AG08396 (cell line): ENCODE measurements around the gene SLC38A2.
A peak's percentile ranks its signal among the peaks of the same experiment; 100 is the strongest.
"Not testable (repeated sequence)": the region's sequence is repeated elsewhere in the genome, so short reads cannot be mapped to it uniquely, and the experiment has no call there.

Source experiments
- DNase-seq: peaks from one replicate; pipeline ENCODE4 v3.0.0; 2012; ENCODE audit warnings: low spot score, mixed read lengths

The SLC38A2 gene

DNA sequence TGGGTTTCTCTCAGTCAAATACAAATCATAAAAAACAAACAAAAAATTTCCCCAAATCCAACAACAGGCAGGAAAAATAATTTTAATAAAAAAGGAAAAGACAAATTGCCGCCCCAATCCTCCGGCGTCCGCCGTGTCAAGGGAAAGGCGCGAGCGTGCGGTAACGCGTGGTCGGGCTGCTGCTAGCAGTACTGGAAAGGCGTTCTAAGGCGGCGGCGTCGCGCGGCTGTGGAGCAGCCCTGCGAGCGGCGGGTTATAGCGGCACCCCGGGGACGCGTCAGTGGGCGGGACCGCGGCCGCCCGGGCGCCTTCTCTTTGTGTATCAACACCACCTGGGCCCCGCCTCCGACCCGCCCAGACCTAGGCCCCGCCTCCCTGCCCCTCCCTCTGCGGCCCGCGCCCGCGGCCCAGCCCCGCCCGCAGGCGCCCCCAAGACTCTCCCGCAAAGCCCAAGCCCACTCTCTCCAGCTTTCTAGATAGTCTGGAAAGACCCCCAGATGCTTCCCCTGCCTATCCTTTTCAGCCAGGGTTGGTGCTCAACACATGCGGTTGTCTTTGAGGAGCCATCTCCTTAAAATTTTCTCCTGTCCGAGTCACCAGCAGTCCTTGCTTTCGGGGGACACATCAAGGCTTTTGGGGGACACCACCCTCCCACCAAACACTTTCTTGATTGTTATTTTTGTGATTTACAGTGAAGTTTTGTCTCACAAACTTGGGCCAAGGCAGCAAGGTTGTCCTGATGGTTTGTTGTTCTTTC, at the start of gene SLC38A2:
SLC38A2 (minus strand) TSS at position 230 of the 757 bp plus-strand sequence. CDS start 1,480 bp downstream, outside the sequence.
- DNase-seq, result peak; percentile 96

DNA sequence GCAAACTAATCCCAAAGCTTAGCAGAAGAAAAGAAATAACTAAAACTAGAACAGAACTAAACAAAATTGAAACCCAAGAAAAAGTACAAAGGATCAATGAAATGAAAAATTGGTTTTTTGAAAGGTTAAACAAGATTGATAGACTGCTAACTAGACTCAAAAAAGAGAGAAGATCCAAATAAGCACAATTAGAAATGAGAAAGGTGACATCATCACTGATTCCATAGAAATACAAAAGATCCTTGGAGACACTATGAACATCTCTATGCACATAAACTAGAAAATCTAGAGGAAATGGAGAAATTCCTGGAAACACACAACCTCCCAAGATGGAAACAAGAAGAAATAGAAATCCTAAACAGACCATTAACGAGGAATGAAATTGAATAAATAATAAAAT, 47.1 kb upstream of the SLC38A2 start:
- no peak for DNase-seq

- DNase-seq, result no peak
Measured at GRCh38 chr12:46415552-46415951, 43.0 kb upstream of the SLC38A2 start.

- no peak for DNase-seq
Measured at GRCh38 chr12:46414591-46415268, 42.2 kb upstream of the SLC38A2 start.

DNA sequence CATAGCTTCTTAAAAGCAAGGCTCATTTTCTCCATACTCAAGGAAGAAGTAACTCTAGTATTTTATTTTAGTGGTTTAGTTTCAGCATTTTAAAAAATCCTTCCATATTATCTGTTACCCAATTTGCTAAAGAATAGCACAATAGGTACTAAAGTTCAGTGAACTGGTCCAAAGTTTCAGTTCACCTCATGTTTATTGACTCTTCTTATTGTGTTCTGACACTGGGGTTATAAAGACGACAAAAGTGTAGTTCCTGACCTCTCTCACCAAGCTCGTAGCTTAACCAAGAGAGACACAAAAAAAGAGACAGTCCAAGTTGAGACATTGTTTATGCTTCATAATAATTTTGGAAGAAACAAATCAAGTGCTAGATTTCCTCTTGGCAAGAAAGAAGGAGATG, 40.8 kb upstream of the SLC38A2 start:
- DNase-seq, result no peak

DNA sequence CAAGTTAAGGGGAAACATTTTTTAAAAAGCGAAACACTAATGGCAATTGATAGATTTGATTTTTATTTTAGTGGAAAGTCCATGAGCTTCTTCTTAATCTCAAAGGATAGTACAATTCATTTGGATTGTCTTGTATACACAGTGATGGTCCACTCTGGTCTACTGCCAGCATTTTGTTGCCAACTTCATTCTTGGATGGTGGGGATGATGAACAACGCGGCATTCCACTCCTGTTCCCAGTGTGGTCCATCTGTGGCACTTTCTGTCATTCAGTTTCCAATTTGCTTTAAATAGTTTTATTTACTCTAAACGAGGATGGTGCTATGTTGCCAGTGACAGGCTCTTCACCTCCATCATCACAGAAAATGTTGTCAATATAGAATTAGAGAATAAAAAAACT, 40.3 kb upstream of the SLC38A2 start:
- DNase-seq, result no peak

GRCh38 chr12:46410495-46410894, 37.9 kb upstream of the SLC38A2 start:
- DNase-seq, result no peak

- DNase-seq, result no peak
Measured at GRCh38 chr12:46409974-46410373, 37.4 kb upstream of the SLC38A2 start.

DNA sequence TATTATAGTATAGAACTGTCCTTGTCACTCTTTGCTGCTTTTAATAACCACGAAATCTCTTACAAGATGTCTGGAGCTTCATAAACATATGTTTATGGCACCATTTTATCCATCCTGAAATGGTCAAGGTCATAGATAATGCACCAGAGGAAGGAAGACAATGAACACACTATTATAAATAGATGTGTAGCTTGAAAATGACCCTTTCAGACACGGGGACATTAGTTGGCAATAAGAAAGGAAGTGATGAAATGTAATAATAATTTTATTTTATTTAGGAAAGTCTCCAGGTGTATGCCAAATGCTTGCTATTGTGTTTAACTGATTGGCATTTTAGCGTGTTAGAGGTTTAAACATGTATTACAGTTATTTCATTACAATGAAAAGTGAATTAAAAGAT, 36.8 kb upstream of the SLC38A2 start:
- no peak for DNase-seq

DNA sequence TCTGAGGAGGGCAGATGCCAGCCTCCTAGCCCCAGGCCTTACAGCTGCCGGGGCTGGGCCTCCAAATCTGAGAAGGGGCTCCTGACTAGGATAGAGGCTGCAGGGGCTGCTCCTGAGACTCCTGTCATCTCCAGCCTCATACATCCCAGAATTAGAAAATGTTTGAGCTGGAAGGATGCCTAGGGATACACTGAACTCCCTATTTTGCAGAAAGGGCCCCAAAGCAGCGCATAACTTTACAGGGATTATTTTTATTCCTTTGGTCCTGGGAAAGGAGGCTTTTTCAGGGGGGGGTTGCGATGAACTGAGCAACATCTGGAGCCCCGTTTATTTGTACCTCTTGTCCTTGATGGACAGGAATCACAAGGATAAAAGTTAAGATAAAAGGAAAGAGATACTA, 35.9 kb upstream of the SLC38A2 start:
- no peak for DNase-seq

GRCh38 chr12:46407361-46407760, 34.8 kb upstream of the SLC38A2 start:
- no peak for DNase-seq

DNA sequence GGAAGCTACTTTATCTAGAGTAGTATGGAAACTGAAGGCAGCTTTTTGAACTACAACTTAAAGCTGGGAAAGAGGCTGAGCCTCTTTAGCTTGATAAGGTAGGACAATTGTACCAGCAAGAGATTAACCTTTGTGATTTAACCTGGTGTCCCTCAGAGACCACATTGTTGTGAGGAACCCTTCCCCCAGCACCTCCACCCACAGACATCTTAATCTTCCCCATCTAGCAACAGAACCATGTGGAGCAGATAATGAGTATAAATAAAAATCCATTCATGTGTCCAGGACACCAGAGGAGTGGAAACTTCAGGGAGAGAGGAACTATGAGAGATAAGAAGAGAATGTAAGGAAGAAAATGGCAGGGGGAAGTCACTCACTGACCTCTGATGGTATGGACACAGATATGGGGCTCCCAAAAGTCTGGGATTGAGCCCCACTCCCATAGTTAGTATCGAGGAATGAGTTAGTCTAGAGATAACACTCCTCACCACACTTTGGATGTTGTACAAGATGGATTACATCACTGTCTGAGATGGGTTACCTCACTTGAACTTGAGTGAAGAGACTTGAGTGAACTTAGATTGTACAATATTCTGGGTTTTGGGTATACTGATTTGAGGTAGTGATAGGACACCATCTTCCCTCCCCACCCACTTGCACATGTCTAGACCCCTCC, 33.9 kb upstream of the SLC38A2 start:
- no peak for DNase-seq

- DNase-seq, result no peak
Measured at GRCh38 chr12:46404733-46405132, 32.2 kb upstream of the SLC38A2 start.

DNA sequence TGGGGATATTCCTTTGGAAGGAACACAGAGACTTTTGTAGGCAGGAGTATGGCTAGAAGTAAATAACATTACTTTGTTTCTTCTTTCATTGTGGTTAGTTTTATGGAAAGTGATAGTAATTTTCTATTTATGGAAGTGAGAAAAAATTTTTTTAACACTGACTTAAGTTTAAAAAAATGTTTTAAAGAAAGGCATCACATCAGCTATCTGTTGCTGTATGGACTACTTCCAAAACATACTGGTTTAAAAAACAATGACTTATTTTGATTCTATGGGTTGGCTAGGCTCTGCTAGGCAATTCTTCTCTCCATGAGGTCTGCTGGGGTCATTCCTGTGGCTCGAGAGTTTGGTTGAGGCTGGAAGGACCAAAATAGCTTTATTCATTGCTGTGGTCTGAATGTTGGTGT, 31.7 kb upstream of the SLC38A2 start:
- no peak for DNase-seq

DNA sequence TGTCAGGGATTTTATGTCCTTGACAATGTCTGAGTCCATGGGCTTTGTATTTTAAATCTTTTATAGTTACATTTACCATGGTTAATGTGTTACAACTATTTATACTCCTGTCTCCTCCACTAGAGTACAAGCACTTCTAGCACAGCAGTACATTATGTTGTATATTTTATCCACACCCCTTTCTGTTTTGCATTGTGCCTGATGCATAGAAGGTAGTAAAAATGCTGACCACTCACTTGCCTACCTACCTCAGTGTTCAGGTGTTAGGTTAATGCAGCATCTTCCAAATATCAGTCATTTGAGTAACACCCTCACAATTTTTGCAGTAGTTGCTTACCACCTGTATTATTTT, 31.1 kb upstream of the SLC38A2 start:
- no peak for DNase-seq

- DNase-seq, result no peak
Measured at GRCh38 chr12:46402941-46403718, 30.6 kb upstream of the SLC38A2 start.

- DNase-seq, result peak; percentile 44
Measured at GRCh38 chr12:46402451-46402850, 29.9 kb upstream of the SLC38A2 start.

GRCh38 chr12:46401662-46402061, 29.1 kb upstream of the SLC38A2 start:
- DNase-seq, result peak; percentile 27

GRCh38 chr12:46400406-46400805, 27.8 kb upstream of the SLC38A2 start:
- DNase-seq, result peak; percentile 20

- DNase-seq, result not testable (repeated sequence)
Measured at GRCh38 chr12:46399461-46400248, 27.1 kb upstream of the SLC38A2 start.

- DNase-seq, result no peak
Measured at GRCh38 chr12:46396826-46397225, 24.3 kb upstream of the SLC38A2 start.

DNA sequence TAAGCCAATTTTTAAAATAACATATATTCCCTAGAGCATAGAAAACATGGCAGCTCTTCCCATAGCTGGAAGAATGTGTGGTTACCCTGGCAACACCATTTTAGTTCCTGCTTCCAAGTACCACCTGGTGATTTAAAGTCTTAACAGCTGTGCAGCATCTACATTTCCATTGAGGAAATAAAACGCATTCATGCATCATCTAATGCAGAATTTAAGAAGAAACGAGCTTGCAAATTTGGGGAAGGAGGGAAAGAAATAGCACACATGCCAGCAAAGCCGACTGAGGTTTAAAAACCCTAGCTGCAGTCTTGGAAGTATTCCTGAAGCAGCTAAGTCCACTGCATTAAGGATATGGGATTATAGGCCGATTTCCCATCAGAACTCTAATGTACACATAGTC, 22.8 kb upstream of the SLC38A2 start:
- no peak for DNase-seq
